GDM1 (cell line): ENCODE data around the gene TRMU.
"Not testable (repeated sequence)": the region's sequence is repeated elsewhere in the genome, so short reads cannot be mapped to it uniquely, and the experiment has no call there.

Experiments used
- DNase-seq: peaks from one replicate; lab custom pipeline; 2025; lab: John Stamatoyannopoulos, UW

TRMU gene

GRCh38 chr22:46300491-46300890, 35.0 kb upstream of the TRMU start:
- DNase-seq, result no peak

GRCh38 chr22:46303347-46303965, 32.1 kb upstream of the TRMU start:
- DNase-seq, result no peak

- DNase-seq, result no peak
These were observed 27.1 kb upstream of the TRMU start for GRCh38 chr22:46308283-46308988.

GRCh38 chr22:46309526-46310085, 25.9 kb upstream of the TRMU start:
- no peak for DNase-seq

- DNase-seq, result no peak
These were observed 23.5 kb upstream of the TRMU start for GRCh38 chr22:46312056-46312455.

- not testable (repeated sequence) for DNase-seq
These were observed 22.7 kb upstream of the TRMU start for GRCh38 chr22:46312848-46313247.

- no peak for DNase-seq
These were observed 19.5 kb upstream of the TRMU start for GRCh38 chr22:46315976-46316375.

GRCh38 chr22:46317646-46318045, 17.9 kb upstream of the TRMU start:
- no peak for DNase-seq

- no peak for DNase-seq
These were observed 16.9 kb upstream of the TRMU start for GRCh38 chr22:46318576-46318975.

GRCh38 chr22:46319319-46319718, 16.2 kb upstream of the TRMU start:
- no peak for DNase-seq

GRCh38 chr22:46320166-46320710, 15.3 kb upstream of the TRMU start:
- no peak for DNase-seq

- DNase-seq, result no peak
These were observed 14.7 kb upstream of the TRMU start for GRCh38 chr22:46320716-46321386.

GRCh38 chr22:46322711-46323110, 12.8 kb upstream of the TRMU start:
- DNase-seq, result no peak

- no peak for DNase-seq
These were observed 12.4 kb upstream of the TRMU start for GRCh38 chr22:46323162-46323561.

- no peak for DNase-seq
These were observed 9.3 kb upstream of the TRMU start for GRCh38 chr22:46326066-46326680.

GRCh38 chr22:46327691-46328465, 7.6 kb upstream of the TRMU start:
- DNase-seq, result no peak

GRCh38 chr22:46328797-46329196, 6.7 kb upstream of the TRMU start:
- no peak for DNase-seq

GRCh38 chr22:46329616-46330015, 5.9 kb upstream of the TRMU start:
- DNase-seq, result no peak

- no peak for DNase-seq
These were observed 5.1 kb upstream of the TRMU start for GRCh38 chr22:46330426-46330825.

- no peak for DNase-seq
These were observed 4.0 kb upstream of the TRMU start for GRCh38 chr22:46331496-46331895.
